ENCODE measurements around the gene MTREX.

The MTREX gene

DNA sequence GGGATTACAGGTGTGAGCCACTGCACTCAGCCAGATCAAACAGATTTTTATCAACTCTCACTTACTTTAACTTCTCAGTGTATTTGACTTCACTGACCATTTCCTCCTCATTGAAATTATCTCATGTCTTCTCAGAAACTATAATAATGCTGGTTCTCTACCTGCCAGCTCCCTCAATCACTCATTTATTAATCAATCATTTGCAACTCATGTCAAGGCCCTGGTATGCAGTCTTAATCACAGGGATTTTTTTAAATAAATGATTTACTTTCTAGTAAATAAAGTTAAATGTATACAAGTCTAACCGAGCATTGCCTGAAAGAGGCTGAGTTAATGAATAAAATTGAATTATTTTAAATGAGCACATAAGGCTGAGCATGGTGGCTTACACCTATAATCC is 163.7 kb downstream of the MTREX start:
- no peak for DNase-seq (ENCODE audit: low read depth in 2 of 2)

GRCh38 chr5:55472642-55473041 is 164.9 kb downstream of the MTREX start:
- DNase-seq (ENCODE audit: low read depth in 2 of 2) = no peak

Data from stimulated activated CD8-positive, alpha-beta memory T cell treated with anti-CD3 and anti-CD28 coated beads, Interleukin-15, amount 100 ng/mL, for 48 hours (primary cell).